ENCODE results near the gene ETNK2.

Gene ETNK2

GRCh38 chr1:204151552-204152309, at the start of gene ETNK2:
Gene ETNK2 (minus strand): TSS chr1:204152044. CDS start chr1:204151852, 192 bp downstream.
- peak in 2 of 4 experiments; percentile 29 to 30 for DNase-seq

GRCh38 chr1:204201348-204202040, 49.6 kb upstream of the ETNK2 start:
- no peak for DNase-seq

GRCh38 chr1:204199579-204199978, 47.7 kb upstream of the ETNK2 start:
- no peak for DNase-seq

GRCh38 chr1:204198348-204199340, 46.8 kb upstream of the ETNK2 start:
- no peak for DNase-seq

GRCh38 chr1:204197068-204197467, 45.2 kb upstream of the ETNK2 start:
- no peak for DNase-seq

GRCh38 chr1:204196068-204196795, 44.4 kb upstream of the ETNK2 start, which contains the start of gene KISS1:
Gene KISS1 (minus strand): TSS chr1:204196491. CDS start chr1:204192876, 3,615 bp downstream.
- no peak for DNase-seq

- DNase-seq: no peak
Observed at GRCh38 chr1:204194771-204195170, 42.9 kb upstream of the ETNK2 start.

- DNase-seq: no peak
Observed at GRCh38 chr1:204194080-204194479, 42.2 kb upstream of the ETNK2 start.

GRCh38 chr1:204192589-204193352, 40.9 kb upstream of the ETNK2 start:
- no peak for DNase-seq

- no peak for DNase-seq
Observed at GRCh38 chr1:204192046-204192445, 40.2 kb upstream of the ETNK2 start.

- no peak for DNase-seq
Observed at GRCh38 chr1:204191456-204191855, 39.6 kb upstream of the ETNK2 start.

GRCh38 chr1:204190212-204191211, 38.7 kb upstream of the ETNK2 start:
- no peak for DNase-seq

- no peak for DNase-seq
Observed at GRCh38 chr1:204188959-204189639, 37.3 kb upstream of the ETNK2 start.

GRCh38 chr1:204186597-204186996, 34.8 kb upstream of the ETNK2 start:
- DNase-seq: no peak

GRCh38 chr1:204181116-204181515, 29.3 kb upstream of the ETNK2 start:
- no peak for DNase-seq

GRCh38 chr1:204180133-204180532, 28.3 kb upstream of the ETNK2 start:
- DNase-seq: no peak

GRCh38 chr1:204178487-204179281, 26.8 kb upstream of the ETNK2 start:
- no peak for DNase-seq

GRCh38 chr1:204177133-204177532, 25.3 kb upstream of the ETNK2 start:
- DNase-seq: no peak

GRCh38 chr1:204176049-204176448, 24.2 kb upstream of the ETNK2 start:
- DNase-seq: no peak
